ENCODE measurements around the gene NUDCD3. TPM values are rescaled to one million over a fixed set of nuclear protein-coding genes. Genes with fewer than 3 reads are reported as not detected.
A peak's percentile ranks its signal among the peaks of the same experiment; 100 is the strongest.

Gene NUDCD3
- total RNA-seq, 1 experiment from 2014 or later: 82.3 TPM

- H3K4me1 ChIP-seq (ENCODE audit: insufficient read depth, low read length): peaks cover 17% of the 10 kb centered on the region
- peaks cover 42% of the 10 kb centered on the region for H3K79me2 ChIP-seq (ENCODE audit: low read length)
- H4K20me1 ChIP-seq (ENCODE audit: low read length): peaks cover 11% of the 10 kb centered on the region; the same call in 1 of the 2 replicates
- no peaks in the 10 kb centered on the region for H3K27me3 ChIP-seq (ENCODE audit: low read length)
- TF ChIP-seq CTCF (conservative IDR thresholded peaks at IDR 0.05; ENCODE audit: low read depth, low read length): no peak
- TF ChIP-seq EZH2phosphoT487 (IDR thresholded peaks at IDR 0.05; ENCODE audit: borderline replicate concordance, low read length): no peak
- no peak for TF ChIP-seq EZH2 (IDR thresholded peaks at IDR 0.05; ENCODE audit: low read length, unreplicated experiment)
- no peaks in the 10 kb centered on the region for H3F3A ChIP-seq (ENCODE audit: low read length, unreplicated experiment)
- DNase-seq (peak; percentile 25), ATAC-seq (peak; percentile 52)
- H3K9ac ChIP-seq (ENCODE audit: low read length): no peak overlapping the region
- peak overlapping the region; percentile 29; the same call in 1 of the 2 replicates for H3K4me2 ChIP-seq (ENCODE audit: low read length)
- no TSS peak for BruUV-seq (replicated peaks)
- peak overlapping the region; percentile 11; the same call in 1 of the 2 replicates for H3K27ac ChIP-seq (ENCODE audit: low read length)
- peaks cover 19% of the 10 kb centered on the region for H3K36me3 ChIP-seq (ENCODE audit: low read depth, low read length)
- intact Hi-C loops (cut with micrococcal nuclease): no loop called here
- H3K9me2 ChIP-seq (replicated peaks; ENCODE audit: low read length): no peaks in the 10 kb centered on the region
- no peak overlapping the region; the same call in 1 of the 2 replicates for H3K4me3 ChIP-seq (ENCODE audit: low read length)
- no peaks in the 10 kb centered on the region for H3K9me3 ChIP-seq (ENCODE audit: low read length)
- ChIA-PET POLR2A (ENCODE audit: unreplicated experiment) (no interaction called here), CTCF (no interaction called here)
- H2AFZ ChIP-seq (ENCODE audit: low read length): no peak overlapping the region
These were observed 74.9 kb downstream of the NUDCD3 start for GRCh38 chr7:44415510-44415909.

GRCh38 chr7:44415047-44415446 lies 75.4 kb downstream of the NUDCD3 start:
- H3K9ac ChIP-seq (ENCODE audit: low read length): no peak overlapping the region
- H4K20me1 ChIP-seq (ENCODE audit: low read length): peaks cover 11% of the 10 kb centered on the region; the same call in 1 of the 2 replicates
- peaks cover 20% of the 10 kb centered on the region for H3K36me3 ChIP-seq (ENCODE audit: low read depth, low read length)
- peak overlapping the region; percentile 11 for H3K27ac ChIP-seq (ENCODE audit: low read length)
- no peak overlapping the region for H2AFZ ChIP-seq (ENCODE audit: low read length)
- H3K9me3 ChIP-seq (ENCODE audit: low read length): no peaks in the 10 kb centered on the region
- ChIA-PET CTCF (no interaction called here), POLR2A (ENCODE audit: unreplicated experiment) (no interaction called here)
- H3F3A ChIP-seq (ENCODE audit: low read length, unreplicated experiment): no peaks in the 10 kb centered on the region
- no peak overlapping the region; the same call in 1 of the 2 replicates for H3K4me3 ChIP-seq (ENCODE audit: low read length)
- H3K79me2 ChIP-seq (ENCODE audit: low read length): peaks cover 43% of the 10 kb centered on the region
- no peaks in the 10 kb centered on the region for H3K9me2 ChIP-seq (replicated peaks; ENCODE audit: low read length)
- intact Hi-C loops (cut with micrococcal nuclease): no loop called here
- H3K4me2 ChIP-seq (ENCODE audit: low read length): peak overlapping the region; percentile 29
- TF ChIP-seq EZH2phosphoT487 (IDR thresholded peaks at IDR 0.05; ENCODE audit: borderline replicate concordance, low read length) (no peak), CTCF (conservative IDR thresholded peaks at IDR 0.05; ENCODE audit: low read depth, low read length) (no peak), EZH2 (IDR thresholded peaks at IDR 0.05; ENCODE audit: low read length, unreplicated experiment) (no peak)
- peaks cover 17% of the 10 kb centered on the region for H3K4me1 ChIP-seq (ENCODE audit: insufficient read depth, low read length)
- peak; percentile 93 for ATAC-seq
- no peaks in the 10 kb centered on the region for H3K27me3 ChIP-seq (ENCODE audit: low read length)
- peak; percentile 73 for DNase-seq
- BruUV-seq (replicated peaks): no TSS peak

- Histone ChIP-seq H3K4me1 (ENCODE audit: insufficient read depth, low read length) (peaks cover 17% of the 10 kb centered on the region), H3F3A (ENCODE audit: low read length, unreplicated experiment) (no peaks in the 10 kb centered on the region), H3K27ac (ENCODE audit: low read length) (no peak overlapping the region), H3K36me3 (ENCODE audit: low read depth, low read length) (peaks cover 22% of the 10 kb centered on the region), H2AFZ (ENCODE audit: low read length) (no peak overlapping the region), H3K9ac (ENCODE audit: low read length) (no peak overlapping the region), H3K4me3 (ENCODE audit: low read length) (no peak overlapping the region), H3K9me3 (ENCODE audit: low read length) (no peaks in the 10 kb centered on the region), H3K4me2 (ENCODE audit: low read length) (no peak overlapping the region), H3K27me3 (ENCODE audit: low read length) (no peaks in the 10 kb centered on the region), H3K9me2 (replicated peaks; ENCODE audit: low read length) (no peaks in the 10 kb centered on the region), H4K20me1 (ENCODE audit: low read length) (peaks cover 15% of the 10 kb centered on the region; the same call in 1 of the 2 replicates), H3K79me2 (ENCODE audit: low read length) (peaks cover 50% of the 10 kb centered on the region)
- no peak for ATAC-seq
- intact Hi-C loops (cut with micrococcal nuclease): no loop called here
- CTCF ChIA-PET: no interaction called here
- BruUV-seq (replicated peaks): no TSS peak
- TF ChIP-seq EZH2phosphoT487 (IDR thresholded peaks at IDR 0.05; ENCODE audit: borderline replicate concordance, low read length): no peak
- DNase-seq: no peak
- POLR2A ChIA-PET (ENCODE audit: unreplicated experiment): no interaction called here
These were observed 79.2 kb downstream of the NUDCD3 start for GRCh38 chr7:44411306-44411705.

Measured in PC-3 (cell line).